Measurements from ENCODE around the gene RYR3. TPM values are rescaled to one million over a fixed set of nuclear protein-coding genes. Genes with fewer than 3 reads are reported as not detected.

The RYR3 gene
- total RNA-seq, 2 experiments from 2014 or later: 0.06 to 0.32 TPM

- intact Hi-C loops (cut with micrococcal nuclease; ENCODE audit: unreplicated experiment): loop anchor here (1.0 to 2.0 kb wide), 2 partner anchors 408 to 458 kb away; no protein-coding TSS in a partner anchor
- no TSS peak for BruUV-seq (replicated peaks)
- ChIA-PET POLR2A (interaction anchor here (0.5 to 1.1 kb wide), 5 partner anchors 11 to 507 kb away, joined by 3 to 7 read pairs (median 3); partner anchors contain the start of gene FMN1), CTCF (ENCODE audit: unreplicated experiment) (interaction anchor here (1.1 to 2.0 kb wide), 6 partner anchors 21 to 466 kb away, joined by 3 to 12 read pairs (median 4); no protein-coding TSS in a partner anchor)
- Histone ChIP-seq H3K9me3 (ENCODE audit: low read length) (no peaks in the 10 kb centered on the region), H3K4me3 (ENCODE audit: low read depth, low read length, poor library complexity, severe bottlenecking) (no peak overlapping the region), H3K4me2 (ENCODE audit: low read length) (no peak overlapping the region), H3K36me3 (ENCODE audit: insufficient read depth, low read length) (no peaks in the 10 kb centered on the region), H3K4me1 (ENCODE audit: insufficient read depth, low read length, poor library complexity, severe bottlenecking) (no peaks in the 10 kb centered on the region), H3K79me2 (ENCODE audit: insufficient read depth, low read depth, low read length) (no peaks in the 10 kb centered on the region), H2AFZ (ENCODE audit: low read length) (no peak overlapping the region), H3K9me2 (ENCODE audit: insufficient read depth, low read length) (no peaks in the 10 kb centered on the region), H3K27ac (ENCODE audit: low read depth, low read length, poor library complexity, severe bottlenecking) (no peak overlapping the region), H4K20me1 (ENCODE audit: insufficient read depth, low read length) (no peaks in the 10 kb centered on the region)
- peak; percentile 95 for TF ChIP-seq CTCF (conservative IDR thresholded peaks at IDR 0.05; ENCODE audit: low read length)
- no peak for TF ChIP-seq EZH2phosphoT487 (IDR thresholded peaks at IDR 0.05; ENCODE audit: borderline replicate concordance, low read depth, low read length)
- peak; percentile 65 for DNase-seq (ENCODE audit: low spot score)
Measured at GRCh38 chr15:33700695-33701303, 390.0 kb downstream of the RYR3 start.

GRCh38 chr15:33701304-33701696 lies 390.5 kb downstream of the RYR3 start:
- POLR2A ChIA-PET: interaction anchor here (1.0 to 1.1 kb wide), 3 partner anchors 13 to 507 kb away, joined by 3 to 7 read pairs (median 3); partner anchors contain the start of gene FMN1
- Histone ChIP-seq H3K4me1 (ENCODE audit: insufficient read depth, low read length, poor library complexity, severe bottlenecking) (no peaks in the 10 kb centered on the region), H3K9me3 (ENCODE audit: low read length) (no peaks in the 10 kb centered on the region), H3K4me3 (ENCODE audit: low read depth, low read length, poor library complexity, severe bottlenecking) (no peak overlapping the region), H3K79me2 (ENCODE audit: insufficient read depth, low read depth, low read length) (no peaks in the 10 kb centered on the region), H3K9me2 (ENCODE audit: insufficient read depth, low read length) (no peaks in the 10 kb centered on the region), H3K27ac (ENCODE audit: low read depth, low read length, poor library complexity, severe bottlenecking) (no peak overlapping the region), H3K36me3 (ENCODE audit: insufficient read depth, low read length) (no peaks in the 10 kb centered on the region), H2AFZ (ENCODE audit: low read length) (no peak overlapping the region), H4K20me1 (ENCODE audit: insufficient read depth, low read length) (no peaks in the 10 kb centered on the region), H3K4me2 (ENCODE audit: low read length) (no peak overlapping the region)
- no peak for TF ChIP-seq EZH2phosphoT487 (IDR thresholded peaks at IDR 0.05; ENCODE audit: borderline replicate concordance, low read depth, low read length)
- intact Hi-C loops (cut with micrococcal nuclease; ENCODE audit: unreplicated experiment): loop anchor here (2.0 kb wide), 1 partner anchor 458 kb away; no protein-coding TSS in a partner anchor
- no peak for DNase-seq (ENCODE audit: low spot score)
- BruUV-seq (replicated peaks): no TSS peak
- CTCF ChIA-PET (ENCODE audit: unreplicated experiment): interaction anchor here (1.1 to 2.0 kb wide), 5 partner anchors 32 to 466 kb away, joined by 3 to 12 read pairs (median 4); no protein-coding TSS in a partner anchor

- POLR2A ChIA-PET: no interaction called here
- no peak for DNase-seq (ENCODE audit: low spot score)
- TF ChIP-seq EZH2phosphoT487 (IDR thresholded peaks at IDR 0.05; ENCODE audit: borderline replicate concordance, low read depth, low read length): no peak
- no peak for TF ChIP-seq CTCF (conservative IDR thresholded peaks at IDR 0.05; ENCODE audit: low read length)
- Histone ChIP-seq H3K27ac (ENCODE audit: low read depth, low read length, poor library complexity, severe bottlenecking) (no peak overlapping the region), H3K9me2 (ENCODE audit: insufficient read depth, low read length) (no peaks in the 10 kb centered on the region), H3K9me3 (ENCODE audit: low read length) (0 out of 2 replicates have a peak, but pooled peaks cover 7% of the 10 kb centered on the region), H3K4me3 (ENCODE audit: low read depth, low read length, poor library complexity, severe bottlenecking) (no peak overlapping the region), H4K20me1 (ENCODE audit: insufficient read depth, low read length) (no peaks in the 10 kb centered on the region), H3K79me2 (ENCODE audit: insufficient read depth, low read depth, low read length) (no peaks in the 10 kb centered on the region), H2AFZ (ENCODE audit: low read length) (no peak overlapping the region), H3K4me2 (ENCODE audit: low read length) (no peak overlapping the region), H3K36me3 (ENCODE audit: insufficient read depth, low read length) (no peaks in the 10 kb centered on the region), H3K4me1 (ENCODE audit: insufficient read depth, low read length, poor library complexity, severe bottlenecking) (no peaks in the 10 kb centered on the region)
- intact Hi-C loops (cut with micrococcal nuclease; ENCODE audit: unreplicated experiment): no loop called here
- no TSS peak for BruUV-seq (replicated peaks)
- CTCF ChIA-PET (ENCODE audit: unreplicated experiment): no interaction called here
Measured at GRCh38 chr15:33706173-33706572, 395.4 kb downstream of the RYR3 start.

Measured in OCI-LY7 (cell line).